ENCODE results near the gene ALDH7A1.
"Not testable (repeated sequence)": the region's sequence is repeated elsewhere in the genome, so short reads cannot be mapped to it uniquely, and the experiment has no call there.

The ALDH7A1 gene

DNA sequence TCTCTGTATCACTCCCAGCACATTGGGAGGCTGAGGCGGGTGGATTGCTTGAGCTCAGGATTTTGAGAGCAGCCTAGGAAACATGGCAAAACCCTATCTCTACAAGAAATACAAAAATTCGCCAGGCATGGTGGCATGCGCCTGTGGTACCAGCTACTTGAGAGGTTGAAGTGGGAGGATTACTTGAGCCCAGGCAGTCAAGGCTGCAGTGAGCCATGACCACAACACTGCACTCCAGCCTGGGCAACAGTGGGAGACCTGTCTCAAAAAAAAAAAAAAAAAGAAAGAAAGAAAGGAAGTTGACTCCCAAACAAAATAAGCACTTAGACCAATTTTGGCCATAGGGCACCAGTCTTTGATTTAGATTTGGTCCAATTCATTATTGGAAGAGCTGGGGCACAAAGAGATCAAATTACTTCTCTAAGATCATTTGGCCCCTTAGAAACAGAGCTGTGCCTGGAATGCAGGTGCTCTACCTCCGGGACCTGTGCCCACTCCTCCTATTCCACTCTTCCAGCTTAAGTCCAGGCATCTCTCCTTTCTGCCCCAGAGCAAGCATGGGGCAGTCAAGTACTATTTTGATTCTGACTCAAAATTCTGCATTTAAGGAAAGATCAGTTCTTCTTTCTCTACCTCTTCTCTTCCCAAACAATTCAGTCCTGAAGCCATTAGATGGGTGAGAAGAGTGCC lies 59.0 kb downstream of the ALDH7A1 start:
- no peak for DNase-seq (ENCODE audit: low read depth, low spot score)

DNA sequence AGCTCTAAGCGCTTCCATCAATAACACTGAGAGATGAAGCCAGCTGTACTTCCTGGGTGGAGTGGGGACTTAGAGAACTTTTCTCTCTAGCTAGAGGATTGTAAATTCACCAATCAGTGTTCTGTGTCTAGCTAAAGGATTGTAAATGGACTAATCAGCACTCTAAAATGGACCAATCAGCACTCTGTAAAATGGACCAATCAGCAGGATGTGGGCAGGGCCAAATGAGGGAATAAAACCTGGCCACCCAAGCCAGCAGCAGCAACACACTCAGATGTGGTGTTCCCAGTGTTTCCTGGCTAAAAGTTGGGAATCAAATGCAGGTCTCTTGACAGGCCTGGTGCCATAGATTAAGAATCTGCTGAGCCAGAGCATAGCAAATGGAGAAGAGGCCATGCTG lies 60.5 kb downstream of the ALDH7A1 start:
- no peak for DNase-seq (ENCODE audit: low read depth, low spot score)

DNA sequence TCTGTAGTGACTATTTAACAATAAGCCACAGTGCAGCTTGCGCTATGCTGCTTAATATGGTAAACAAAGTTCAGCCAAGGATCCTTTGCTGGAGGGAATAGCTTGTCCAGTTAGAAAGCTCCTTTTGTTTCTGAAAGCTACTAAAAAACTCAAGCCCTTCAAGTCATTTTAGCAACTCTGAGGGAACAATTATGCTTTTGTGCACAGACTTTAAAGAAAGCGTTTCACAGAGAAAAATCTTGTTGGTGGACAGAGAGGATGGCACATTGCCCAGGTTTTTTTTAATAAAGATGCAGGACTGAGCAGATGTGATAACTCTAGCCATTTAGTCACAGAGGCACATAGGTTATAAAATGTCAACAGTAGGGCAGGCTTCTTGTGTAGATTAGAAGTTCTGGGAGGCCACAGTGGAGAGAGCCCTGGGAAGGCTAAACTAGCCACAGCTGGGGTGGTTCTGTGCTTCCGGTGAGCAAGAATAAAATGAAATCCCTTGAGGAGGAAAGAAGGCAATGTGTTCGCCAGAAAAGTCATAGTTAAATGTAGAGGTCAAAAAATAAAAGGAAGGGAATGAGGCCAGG lies 63.4 kb downstream of the ALDH7A1 start:
- no peak for DNase-seq (ENCODE audit: low read depth, low spot score)

DNA sequence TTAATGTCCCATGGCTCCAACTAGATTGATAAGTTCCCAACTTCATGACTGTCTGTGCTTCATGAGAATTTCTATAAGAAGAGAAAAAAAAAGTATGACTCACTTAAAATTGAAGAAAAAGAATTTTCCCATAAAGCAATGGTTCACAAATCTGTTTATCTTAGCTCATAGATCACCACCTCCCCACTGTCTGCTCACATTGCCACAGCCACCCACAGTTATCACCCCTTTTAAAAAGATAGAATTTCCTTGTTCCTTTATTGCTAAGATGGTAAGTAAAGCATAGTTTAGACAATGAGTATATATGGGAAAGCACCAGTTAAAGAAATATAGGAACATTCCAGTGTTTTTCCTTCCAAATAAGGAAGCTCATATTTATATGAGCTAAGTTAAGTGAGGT lies 67.1 kb downstream of the ALDH7A1 start:
- peak; percentile 81 for DNase-seq (ENCODE audit: low read depth, low spot score)

DNA sequence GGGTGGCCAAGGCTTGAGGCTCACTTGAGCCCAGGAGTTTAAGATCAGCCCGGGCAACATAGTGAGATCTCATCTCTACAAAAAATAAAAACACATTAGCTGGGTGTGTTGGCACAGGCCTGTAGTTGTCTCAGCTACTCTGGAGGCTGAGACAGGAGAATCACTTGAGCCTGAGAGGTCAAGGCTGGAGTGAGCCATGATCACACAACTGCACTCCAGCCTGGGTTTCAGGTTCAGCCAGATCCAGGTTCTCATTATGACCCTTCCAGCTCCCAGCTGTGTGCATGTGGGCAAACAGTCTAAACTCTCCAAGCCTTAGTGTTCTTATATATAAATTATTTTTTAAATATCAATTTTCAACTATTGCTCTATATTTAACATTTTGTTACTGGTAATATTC lies 67.9 kb downstream of the ALDH7A1 start:
- no peak for DNase-seq (ENCODE audit: low read depth, low spot score)

DNA sequence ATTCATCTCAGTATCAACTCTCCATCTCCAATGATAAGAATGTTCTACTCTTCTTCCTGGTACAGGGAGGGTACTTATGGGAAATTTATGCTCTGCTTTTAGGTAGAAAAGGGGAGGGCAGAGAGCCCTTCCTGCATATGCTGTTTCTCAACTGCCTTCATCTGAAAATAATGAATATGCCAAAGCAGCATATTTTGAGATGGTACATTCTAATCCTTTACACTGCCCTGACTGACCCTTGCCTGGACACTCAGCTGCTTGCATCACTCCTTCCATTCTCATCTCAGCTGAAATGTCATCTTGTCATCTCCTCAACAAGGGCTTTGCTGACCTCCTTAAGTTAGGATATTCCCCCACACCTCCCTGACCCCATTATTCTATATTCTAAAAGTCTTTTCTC lies 68.5 kb downstream of the ALDH7A1 start:
- DNase-seq (ENCODE audit: low read depth, low spot score) = no peak

DNA sequence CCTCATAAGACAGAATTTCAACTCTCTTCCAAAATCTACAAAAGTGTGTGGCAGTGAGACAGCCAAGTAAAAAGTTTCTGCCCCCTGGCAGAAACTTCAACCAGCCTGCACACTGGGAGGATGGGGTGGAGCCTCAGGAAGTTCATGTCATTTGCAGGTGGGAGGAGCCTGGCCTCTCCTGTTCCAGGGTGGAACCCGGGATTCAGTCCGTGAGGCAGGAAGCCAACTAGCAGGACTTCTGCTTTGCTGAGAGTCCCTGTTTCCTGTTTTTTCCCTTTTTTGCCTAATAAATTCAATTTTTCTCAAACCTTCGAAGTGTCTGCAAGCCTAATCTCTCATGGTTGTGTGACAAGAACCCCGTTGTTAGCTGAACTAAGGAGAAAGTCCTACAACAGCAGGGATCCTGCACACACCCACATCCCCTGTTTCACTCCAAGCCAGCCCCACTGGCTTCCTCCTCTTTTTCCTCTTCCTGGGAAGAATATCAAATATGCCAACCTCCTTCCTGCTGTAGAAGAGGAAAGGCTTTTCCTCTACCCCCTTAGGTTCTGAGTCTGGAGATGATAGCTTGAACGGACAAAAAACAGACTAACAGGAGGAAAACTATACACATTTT lies 69.3 kb downstream of the ALDH7A1 start:
- DNase-seq (ENCODE audit: low read depth, low spot score) = no peak

DNA sequence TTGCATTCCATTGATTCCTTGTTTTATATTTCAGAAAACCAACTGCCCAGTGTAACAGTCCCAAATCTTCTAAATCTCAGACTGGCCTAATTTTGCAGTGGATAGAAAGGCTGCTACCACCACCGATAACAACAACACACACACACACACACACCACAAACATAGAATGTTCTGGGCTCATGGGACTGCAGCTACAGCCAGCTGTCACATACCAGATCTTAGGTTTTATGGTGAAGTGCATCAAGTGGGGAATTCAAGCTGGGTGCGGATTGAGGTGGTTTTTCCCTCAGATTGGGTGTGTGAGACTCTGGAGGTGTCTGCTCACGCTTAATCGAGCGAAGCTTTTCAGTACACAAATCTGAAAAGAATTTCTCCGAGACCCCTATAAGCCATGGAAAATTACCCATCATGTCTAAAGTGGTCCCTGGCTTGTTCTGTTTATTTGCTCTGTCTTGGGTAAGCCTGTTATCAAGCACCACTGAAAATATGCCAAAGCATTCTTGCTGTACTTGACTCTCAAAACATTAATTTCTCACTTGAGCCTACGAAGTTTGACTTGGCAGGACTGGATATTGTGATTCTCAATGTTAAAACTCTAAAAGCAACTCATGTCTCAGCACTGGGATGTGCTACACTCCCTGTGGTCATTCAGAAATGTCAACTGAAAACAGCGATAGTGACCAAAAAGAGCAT lies 71.1 kb downstream of the ALDH7A1 start:
- no peak for DNase-seq (ENCODE audit: low read depth, low spot score)

DNA sequence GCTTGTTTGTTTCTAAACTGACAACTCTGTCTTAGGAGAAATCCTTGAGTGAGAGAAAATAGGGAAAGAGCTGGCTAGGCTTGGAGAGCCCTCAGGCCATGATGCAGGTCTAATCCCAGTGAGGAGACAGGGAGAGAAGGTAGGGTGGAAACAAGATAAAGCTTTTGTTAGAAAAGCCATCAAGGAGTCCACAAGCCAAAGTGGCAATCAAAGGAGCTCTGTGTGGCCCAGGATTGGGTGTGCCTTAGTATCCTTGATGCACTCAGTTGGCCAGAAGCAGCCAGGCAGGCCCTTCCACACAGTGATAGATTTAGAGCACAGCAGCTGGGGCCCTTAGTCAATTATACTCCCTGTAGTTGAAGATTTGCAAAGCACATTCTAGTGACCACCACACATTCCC lies 73.9 kb downstream of the ALDH7A1 start:
- no peak for DNase-seq (ENCODE audit: low read depth, low spot score)

DNA sequence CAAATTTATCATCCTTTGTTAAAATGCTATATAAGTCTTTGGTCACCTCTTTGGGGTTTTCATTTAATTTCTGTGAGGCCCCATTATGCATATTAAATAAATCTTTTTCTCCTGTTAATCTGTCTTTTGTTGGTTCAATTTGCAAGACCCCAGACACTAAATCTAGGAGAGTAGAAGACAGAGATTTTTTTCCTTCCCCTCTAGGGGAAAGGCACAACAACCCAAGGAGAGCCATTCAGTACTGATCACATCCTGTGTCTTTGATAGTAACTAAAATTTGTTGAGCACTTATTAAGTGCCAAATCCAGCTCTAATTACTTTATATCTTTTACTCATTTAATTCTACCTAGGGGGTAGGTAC lies 74.4 kb downstream of the ALDH7A1 start:
- DNase-seq (ENCODE audit: low read depth, low spot score) = no peak

DNA sequence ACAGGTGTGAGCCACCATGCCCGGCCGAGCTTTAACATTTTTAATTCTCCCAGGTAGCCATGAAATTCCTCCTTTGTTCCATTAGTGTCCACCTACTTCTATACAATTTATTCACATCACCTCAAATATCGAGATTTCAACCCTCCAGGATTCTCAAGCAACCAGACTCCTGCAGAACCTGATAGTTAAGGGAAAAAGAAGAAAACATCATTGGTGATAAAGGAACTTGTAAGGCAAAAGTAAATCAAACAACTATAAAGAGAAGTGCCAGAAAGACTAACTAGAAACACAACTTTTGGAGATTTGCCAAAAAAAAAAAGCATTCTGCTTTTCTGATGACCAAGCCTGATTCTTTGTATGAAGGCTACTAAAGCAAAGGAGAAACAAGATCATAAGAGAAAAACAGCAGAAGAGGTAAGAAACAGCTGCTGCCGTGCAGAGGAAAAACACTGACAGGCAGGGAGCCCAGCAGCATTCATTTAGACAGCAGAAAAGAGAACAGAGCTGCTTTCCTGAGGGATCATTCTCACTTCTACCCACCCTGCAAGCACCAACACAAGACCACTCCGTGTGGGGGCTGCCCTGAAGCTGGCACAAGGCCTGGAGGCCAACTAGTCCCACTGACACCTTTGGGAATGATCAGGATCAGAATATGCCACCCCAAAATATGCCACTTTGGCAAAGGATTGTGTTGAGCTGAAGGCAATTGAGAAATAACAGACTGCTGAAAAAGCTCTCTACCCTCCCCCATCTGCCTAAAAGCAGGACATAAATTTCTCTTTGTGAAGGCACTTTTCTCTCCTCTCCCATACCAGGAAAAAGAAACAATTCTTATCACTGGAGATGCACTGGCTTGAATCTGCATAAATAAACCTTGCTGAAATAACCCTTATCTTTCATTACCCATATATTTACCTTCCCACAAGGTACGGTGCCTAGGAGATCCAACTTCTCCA lies 75.1 kb downstream of the ALDH7A1 start:
- DNase-seq (ENCODE audit: low read depth, low spot score) = no peak

DNA sequence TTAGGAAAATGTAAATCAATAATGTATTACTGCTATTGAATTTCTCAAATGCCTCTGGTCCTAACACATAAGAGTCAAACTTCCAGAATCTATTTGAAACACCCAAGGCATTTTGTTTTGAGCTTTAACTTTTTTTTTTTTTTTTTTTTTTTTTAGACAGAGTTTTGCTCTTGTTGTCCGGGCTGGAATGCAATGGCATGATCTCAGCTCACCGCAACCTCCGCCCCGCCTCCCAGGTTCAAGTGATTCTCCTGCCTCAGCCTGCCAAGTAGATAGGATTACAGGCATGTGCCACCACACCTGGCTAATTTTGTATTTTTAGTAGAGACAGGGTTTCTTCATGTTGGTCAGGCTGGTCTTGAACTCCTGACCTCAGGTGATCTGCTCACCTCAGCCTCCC lies 75.8 kb downstream of the ALDH7A1 start:
- not testable (repeated sequence) for DNase-seq (ENCODE audit: low read depth, low spot score)

DNA sequence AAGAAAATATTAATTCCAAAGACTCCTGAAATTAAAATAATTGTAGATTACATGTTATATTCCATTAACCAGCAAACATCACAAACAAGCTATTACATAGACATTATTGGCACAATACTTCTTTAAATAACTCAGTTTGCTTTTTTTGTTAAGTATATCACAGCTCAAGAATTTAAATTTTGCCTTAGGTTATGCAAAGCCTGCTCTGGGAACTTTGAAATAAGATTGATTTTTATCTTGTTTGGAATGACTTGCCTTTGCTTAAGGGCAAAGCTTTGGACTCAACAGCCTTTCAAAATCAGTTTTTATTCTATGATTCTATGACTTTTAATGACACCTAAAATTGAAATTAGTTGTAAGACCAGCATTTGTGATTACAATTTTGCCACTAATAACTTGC lies 78.2 kb downstream of the ALDH7A1 start:
- DNase-seq (ENCODE audit: low read depth, low spot score) = no peak

DNA sequence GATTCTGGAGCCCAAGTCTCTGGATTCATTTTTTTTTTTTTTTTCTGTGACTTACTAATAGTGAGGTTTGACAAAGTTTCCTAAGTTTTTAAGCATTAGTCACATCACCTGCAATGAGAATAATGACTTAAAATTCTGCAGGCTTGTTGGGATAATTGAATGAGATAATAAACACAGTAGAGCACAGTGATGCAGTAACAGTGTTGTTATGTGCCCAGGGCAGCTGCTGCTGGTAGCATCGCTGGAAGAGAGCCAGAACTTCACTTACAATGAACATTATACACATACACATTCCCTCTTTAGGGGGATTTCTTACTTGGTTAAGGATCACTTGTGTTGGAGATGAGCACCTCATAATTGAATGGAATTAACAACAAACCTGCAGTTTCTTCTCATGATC lies 78.9 kb downstream of the ALDH7A1 start:
- DNase-seq (ENCODE audit: low read depth, low spot score) = no peak

DNA sequence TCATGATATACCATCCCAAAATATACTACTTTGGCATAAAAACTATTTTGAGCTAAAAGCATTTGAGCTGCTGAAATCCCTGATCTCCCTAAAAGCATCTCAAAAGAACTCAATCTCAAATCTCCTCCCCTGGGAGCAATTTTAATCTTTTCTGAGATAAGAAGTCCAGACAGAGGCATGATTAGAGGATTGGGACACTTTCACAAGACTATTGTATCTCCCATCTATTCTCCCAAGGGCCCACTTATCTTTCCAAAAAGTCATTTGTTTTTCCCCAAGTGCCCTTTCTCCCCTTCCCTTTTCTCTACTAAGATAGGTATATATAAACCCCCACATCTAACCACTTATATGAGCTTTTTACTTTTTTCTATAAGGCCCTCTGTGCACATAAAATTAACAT lies 79.7 kb downstream of the ALDH7A1 start:
- no peak for DNase-seq (ENCODE audit: low read depth, low spot score)

DNA sequence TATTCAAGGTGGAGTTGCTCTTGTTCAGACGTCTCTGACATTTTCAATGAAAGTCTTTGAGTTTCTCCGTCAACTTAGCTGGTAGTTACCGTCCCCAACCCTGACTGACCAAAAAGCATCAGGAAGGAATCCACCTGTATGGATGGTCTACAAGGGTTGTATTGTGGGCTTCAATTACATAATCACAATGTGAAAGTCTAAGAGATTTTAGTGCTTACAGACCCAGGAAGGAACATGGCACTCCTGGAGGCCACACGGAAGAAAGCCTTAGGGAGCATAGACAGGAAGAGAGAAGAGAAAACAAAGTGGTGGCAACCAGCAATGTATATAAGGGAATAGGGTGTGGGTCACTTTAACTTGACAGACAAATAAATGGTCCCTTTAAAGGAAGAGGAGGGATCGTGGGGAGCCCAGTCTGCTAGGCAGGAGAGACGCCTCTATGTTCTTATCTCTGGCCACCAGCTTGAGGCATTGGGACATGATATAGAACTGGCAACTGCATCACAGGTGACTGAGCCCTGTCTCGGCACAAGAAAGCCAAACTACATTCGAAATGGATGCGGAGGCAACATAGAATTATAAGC lies 80.4 kb downstream of the ALDH7A1 start:
- DNase-seq (ENCODE audit: low read depth, low spot score) = no peak

DNA sequence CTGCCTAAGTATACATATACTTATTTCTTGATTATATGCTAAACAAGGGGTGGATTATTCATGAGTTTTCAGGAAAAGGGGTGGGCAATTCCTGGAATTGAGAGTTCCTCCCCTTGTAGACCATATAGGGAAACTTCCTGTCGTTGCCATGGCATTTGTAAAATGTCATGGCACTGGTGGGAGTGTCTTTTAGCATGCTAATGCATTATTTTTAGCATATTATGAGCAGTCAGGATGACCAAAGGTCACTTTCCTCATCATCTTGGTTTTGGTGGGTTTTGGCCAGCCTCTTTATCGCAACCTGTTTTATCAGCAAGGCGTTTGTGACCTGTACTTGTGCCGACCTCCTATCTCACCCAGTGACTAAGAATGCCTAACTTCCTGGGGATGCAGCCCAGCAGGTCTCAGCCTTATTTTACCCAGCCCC lies 80.9 kb downstream of the ALDH7A1 start:
- no peak for DNase-seq (ENCODE audit: low read depth, low spot score)

DNA sequence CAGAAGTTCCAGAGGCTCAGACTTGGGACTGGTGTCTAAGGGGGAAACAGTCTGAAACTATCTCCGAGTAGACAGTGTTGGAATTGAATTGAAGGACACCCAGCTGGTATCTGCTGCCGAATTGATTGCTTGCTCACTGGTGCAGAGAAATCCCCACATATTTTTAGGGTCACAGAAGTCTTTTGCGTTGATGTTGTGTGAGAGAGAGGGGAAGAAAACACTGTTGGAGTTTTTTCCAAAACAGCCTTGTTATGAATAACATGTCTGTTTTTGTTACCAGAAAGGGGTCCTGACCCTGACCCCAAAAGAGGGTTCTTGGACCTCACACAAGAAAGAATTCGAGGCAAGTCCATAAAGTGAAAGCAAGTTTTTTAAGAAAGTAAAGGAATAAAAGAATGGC lies 81.3 kb downstream of the ALDH7A1 start:
- no peak for DNase-seq (ENCODE audit: low read depth, low spot score)

DNA sequence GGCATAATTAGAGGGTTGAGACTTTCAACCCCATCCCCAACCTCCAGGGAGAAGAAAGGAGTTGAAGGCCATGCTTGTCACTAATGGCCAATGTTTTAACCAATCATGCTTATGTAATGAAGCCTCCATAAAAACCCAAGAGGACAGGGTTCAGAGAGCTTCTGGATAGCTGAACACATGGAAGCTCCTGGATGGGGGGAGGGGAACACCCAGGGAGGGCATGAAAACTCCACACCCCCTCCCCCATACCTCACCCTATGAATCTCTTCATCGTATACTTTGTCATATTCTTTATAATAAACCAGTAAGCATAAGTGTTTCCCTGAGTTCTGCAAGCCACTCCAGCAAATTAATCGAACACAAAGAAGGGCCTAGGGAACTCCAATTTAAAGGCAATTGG lies 81.7 kb downstream of the ALDH7A1 start:
- DNase-seq (ENCODE audit: low read depth, low spot score) = no peak

DNA sequence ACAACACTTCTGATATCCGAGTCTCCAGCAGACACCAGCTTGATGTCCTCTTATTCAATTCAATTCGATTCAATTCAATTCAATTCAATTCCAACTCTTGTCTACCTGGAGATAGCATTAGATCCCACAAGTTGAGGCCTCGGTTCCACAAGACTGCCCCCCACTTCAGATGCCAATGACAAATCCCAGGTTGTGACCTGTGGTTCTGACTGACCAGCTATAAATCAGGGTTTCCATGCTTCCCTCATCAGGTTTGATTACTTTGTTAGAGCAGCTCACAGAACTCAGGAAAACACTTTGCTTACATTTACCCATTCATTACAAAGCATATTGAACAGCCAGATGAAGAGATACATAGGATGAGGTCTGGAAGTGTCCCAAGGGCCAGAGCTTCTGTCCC lies 82.6 kb downstream of the ALDH7A1 start:
- DNase-seq (ENCODE audit: low read depth, low spot score) = no peak

DNA sequence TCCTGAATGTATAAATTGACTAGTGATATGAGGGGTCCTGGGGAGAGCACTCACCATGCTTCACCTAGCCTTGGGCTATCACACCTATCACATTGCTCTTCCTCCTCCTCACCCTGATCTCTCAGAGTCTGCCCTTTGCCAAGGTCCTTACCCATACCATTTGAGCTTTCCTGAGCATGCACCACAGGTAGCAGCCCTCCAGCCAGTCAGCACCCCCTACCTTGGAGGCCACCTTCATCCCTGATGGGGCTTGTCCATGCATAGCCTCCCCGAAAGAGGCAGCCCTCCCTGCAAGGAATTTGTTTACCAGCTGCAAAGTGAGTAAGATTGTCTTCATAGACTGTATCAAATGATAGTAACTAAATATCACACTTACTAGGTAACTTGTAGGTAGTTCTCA lies 83.1 kb downstream of the ALDH7A1 start:
- DNase-seq (ENCODE audit: low read depth, low spot score) = no peak

Data from smooth muscle cell of the brain vasculature (primary cell).